ENCODE measurements around the gene ACAD9.

Gene ACAD9

DNA sequence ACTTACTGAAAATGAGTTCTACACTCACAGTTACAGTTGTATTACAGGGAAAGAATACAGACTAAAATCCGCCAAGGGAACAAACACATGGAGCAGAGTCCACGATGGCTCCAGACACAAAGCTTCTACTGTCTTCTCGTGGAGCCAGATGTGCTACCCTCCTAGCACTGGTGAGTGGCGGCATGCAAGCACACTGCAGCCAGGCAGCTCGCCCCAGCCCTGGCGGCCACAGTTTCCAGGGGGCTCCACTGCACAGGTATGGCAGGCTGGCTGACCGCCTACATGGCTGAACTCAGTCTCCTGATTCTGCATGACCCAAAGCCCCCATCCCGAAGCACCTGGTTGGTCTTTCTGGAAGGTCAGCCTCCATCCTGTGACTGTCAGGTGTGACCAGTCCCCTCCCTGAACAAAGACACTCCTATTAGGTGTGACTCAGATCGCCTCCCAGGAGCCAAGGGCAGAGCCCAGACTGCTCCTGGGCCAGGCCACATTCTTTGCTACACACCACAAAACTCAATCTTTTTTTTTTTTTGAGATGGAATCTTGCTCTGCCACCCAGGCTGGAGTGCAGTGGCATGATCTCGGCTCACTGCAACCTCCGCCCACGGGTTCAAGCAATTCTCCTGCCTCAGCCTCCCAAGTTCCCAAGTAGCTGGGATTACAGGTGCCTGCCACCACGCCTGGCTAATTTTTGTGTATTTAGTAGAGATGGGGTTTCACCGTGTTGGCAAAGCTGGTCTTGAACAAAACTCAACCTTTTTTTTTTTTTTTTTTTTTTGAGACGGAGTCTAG, 62.9 kb downstream of the ACAD9 start:
- DNase-seq = no peak

- DNase-seq = no peak
These were observed 65.8 kb downstream of the ACAD9 start for GRCh38 chr3:128945041-128945877.

DNA sequence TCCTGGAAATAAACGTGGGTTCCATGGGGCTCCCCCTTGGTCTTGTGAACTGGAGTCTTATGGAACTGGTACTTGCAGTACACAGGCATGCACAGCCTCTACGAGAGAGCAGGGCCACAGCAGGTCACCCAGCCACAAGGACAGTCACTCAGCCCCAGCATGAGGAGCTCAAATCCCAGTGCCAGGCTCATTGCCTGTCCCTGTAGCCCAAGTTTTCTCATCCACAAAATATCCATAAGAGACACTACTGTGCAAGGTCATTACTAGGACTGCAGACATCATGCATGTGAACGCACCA, 66.4 kb downstream of the ACAD9 start:
- DNase-seq = no peak

DNA sequence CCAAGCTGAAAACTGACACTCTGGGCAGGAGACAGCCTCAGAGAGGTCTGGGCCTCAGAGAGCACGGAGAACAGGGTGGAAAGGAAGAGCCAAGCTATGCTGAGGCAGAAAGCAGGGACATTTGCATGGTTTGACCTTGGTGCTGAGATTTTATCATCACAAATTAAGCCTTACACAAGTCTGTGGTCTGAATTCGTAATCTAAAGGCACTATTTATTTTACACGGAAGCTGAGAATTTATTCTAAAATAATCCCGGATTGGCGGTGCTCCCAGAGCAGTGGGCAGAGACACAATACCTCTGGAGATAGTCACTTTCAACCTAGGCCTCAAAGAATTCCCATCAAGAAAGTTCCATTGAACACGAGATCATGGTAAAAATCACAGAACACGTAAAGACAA, 67.0 kb downstream of the ACAD9 start:
- no peak for DNase-seq

GRCh38 chr3:128949158-128949557, 69.7 kb downstream of the ACAD9 start:
- DNase-seq = no peak

DNA sequence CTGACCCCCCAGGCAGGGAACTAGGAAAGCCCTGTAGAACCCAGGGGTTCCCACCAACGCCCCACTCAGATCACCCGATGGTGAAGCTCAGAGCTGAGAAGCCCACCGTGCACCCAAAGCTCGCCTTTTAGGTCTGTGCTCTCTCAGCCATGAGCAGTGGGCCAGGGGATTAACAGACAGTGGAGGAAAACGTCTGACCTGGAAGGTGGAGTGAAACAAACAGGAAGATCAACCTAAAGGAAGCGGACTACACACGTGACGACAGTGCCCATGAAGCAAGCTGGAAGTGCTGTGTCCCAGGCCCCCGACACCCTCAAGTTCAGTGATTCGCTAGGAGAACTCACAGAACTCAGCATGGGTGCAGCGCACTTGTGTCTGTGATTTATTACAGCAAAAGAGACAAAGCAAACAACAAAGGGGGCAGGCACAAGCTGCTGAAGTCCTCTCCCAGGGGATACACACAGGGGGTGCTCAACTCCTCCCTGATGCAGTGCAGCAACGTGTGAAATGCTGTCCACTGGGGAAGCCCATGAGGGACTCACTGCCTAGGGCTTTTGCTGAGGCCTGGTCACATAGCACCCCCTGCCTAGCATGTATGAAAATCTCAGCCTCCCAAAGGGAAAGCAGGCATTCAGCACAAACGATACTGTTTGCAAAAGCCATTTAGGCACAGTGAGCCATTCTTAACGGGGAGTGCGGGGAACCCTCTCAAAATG, 71.0 kb downstream of the ACAD9 start:
- peak; percentile 23 for DNase-seq

DNA sequence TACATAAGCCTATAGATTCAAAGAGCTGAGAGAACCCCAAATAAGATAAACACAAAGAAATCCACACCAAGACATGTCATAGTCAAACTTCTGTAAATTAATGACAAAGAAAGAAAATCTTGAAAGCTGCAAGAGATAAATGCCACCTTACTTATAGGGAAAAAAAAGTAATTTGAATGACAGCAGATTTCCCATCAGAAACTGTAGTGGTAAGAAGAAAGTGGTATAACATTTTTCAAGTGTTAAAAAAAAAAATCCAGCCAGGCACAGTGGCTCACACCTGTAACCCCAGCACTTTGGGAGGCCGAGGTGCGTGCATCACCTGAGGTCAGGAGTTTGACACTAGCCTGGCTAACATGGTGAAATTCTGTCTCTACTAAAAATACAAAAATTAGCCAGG, 77.0 kb downstream of the ACAD9 start:
- no peak for DNase-seq

All from NCI-H510A (cell line).